ENCODE measurements around the gene PLXNA4. TPM values are rescaled to one million over a fixed set of nuclear protein-coding genes. Genes with fewer than 3 reads are reported as not detected.

PLXNA4 gene
- total and polyA plus RNA-seq, 9 of the 15 experiments (the other 6 are each of a cell fraction or from before 2014, with no cell fraction given), result under 0.01 to 0.09 TPM; not detected in 7

- no peak overlapping the region for H3K9ac ChIP-seq (ENCODE audit: insufficient read depth in 1 of 2, low read depth in 2 of 2, low read length in 2 of 2)
- H3K9me1 ChIP-seq (ENCODE audit: control insufficient read depth, insufficient read depth, low read length), result no peaks in the 10 kb centered on the region
- 0% methylated on average over 4 of the region's 4 CpGs for WGBS (ENCODE audit: insufficient coverage, low coverage, missing lambda C conversion rate)
- H3K27ac ChIP-seq (ENCODE audit: extremely low read depth, low read depth, low read length), result no peak overlapping the region
- H3K4me3 ChIP-seq, result no peak overlapping the region
- FAIRE-seq (no peak), DNase-seq (ENCODE audit: extremely low read depth in 1 of 4, low spot score in 3 of 4) (no peak), ATAC-seq (no peak)
- intact Hi-C loops (cut with micrococcal nuclease) (no loop called here), in situ Hi-C loops (cut with MboI) (no loop called here)
- peaks cover 0 to 6% of the 10 kb centered on the region in 2 experiments; a peak in 2 of 5 replicates for H3K27me3 ChIP-seq (ENCODE audit: control insufficient read depth in 2 of 2, insufficient read depth in 2 of 2, low read length in 2 of 2)
- no peak overlapping the region for H2AFZ ChIP-seq (ENCODE audit: low read depth, low read length)
- TF ChIP-seq ZNF124 (CRISPR knock-in tag; IDR thresholded peaks at IDR 0.05), result no peak
- no peak for TF ChIP-seq RFX1 (IDR thresholded peaks at IDR 0.05)
- no peak for TF ChIP-seq CBX3 (IDR thresholded peaks at IDR 0.05; ENCODE audit: borderline replicate concordance in 1 of 2, low read length in 2 of 2)
- TF ChIP-seq ZNF57 (CRISPR knock-in tag; IDR thresholded peaks at IDR 0.05), result no peak
- TF ChIP-seq NFIX (CRISPR knock-in tag; IDR thresholded peaks at IDR 0.05; ENCODE audit: low read depth), result no peak
- CTCF ChIA-PET (ENCODE audit: low intra/inter-chr PET ratio), result no interaction called here
- BruUV-seq (replicated peaks), result no TSS peak
- no peaks in the 10 kb centered on the region for H3K4me1 ChIP-seq (replicated peaks in 1 of 2; ENCODE audit: control insufficient read depth in 2 of 2, insufficient read depth in 2 of 2, low read length in 2 of 2)
- no peaks in the 10 kb centered on the region for H3K9me3 ChIP-seq (replicated peaks; ENCODE audit: control insufficient read depth, insufficient read depth, low read depth, low read length)
- no peak overlapping the region for H3K4me2 ChIP-seq (ENCODE audit: insufficient read depth, low read length)
- POLR2A ChIA-PET, result no interaction called here
- H3K36me3 ChIP-seq (ENCODE audit: control insufficient read depth, insufficient read depth, low read length), result no peaks in the 10 kb centered on the region
- no peaks in the 10 kb centered on the region; the same call in 1 of the 2 replicates for H4K20me1 ChIP-seq (replicated peaks; ENCODE audit: control insufficient read depth, insufficient read depth, low read length)
- no peaks in the 10 kb centered on the region for H3K79me2 ChIP-seq (ENCODE audit: control insufficient read depth, insufficient read depth, low read length)
Observed at GRCh38 chr7:132450188-132450587, 126.1 kb downstream of the PLXNA4 start.

GRCh38 chr7:132446666-132447278 lies 129.5 kb downstream of the PLXNA4 start:
- DNase-seq (ENCODE audit: extremely low read depth in 1 of 4, low spot score in 3 of 4) (no peak), ATAC-seq (no peak), FAIRE-seq (no peak)
- H3K4me1 ChIP-seq (replicated peaks in 1 of 2; ENCODE audit: control insufficient read depth in 2 of 2, insufficient read depth in 2 of 2, low read length in 2 of 2), result no peaks in the 10 kb centered on the region
- no peak overlapping the region for H3K9ac ChIP-seq (ENCODE audit: insufficient read depth in 1 of 2, low read depth in 2 of 2, low read length in 2 of 2)
- in situ Hi-C loops (cut with MboI), result no loop called here
- intact Hi-C loops (cut with micrococcal nuclease), result no loop called here
- no peak overlapping the region for H3K4me3 ChIP-seq
- H3K36me3 ChIP-seq (ENCODE audit: control insufficient read depth, insufficient read depth, low read length), result no peaks in the 10 kb centered on the region
- ChIA-PET POLR2A (no interaction called here), CTCF (ENCODE audit: low intra/inter-chr PET ratio) (no interaction called here)
- H3K79me2 ChIP-seq (ENCODE audit: control insufficient read depth, insufficient read depth, low read length), result no peaks in the 10 kb centered on the region
- no peak overlapping the region for H3K4me2 ChIP-seq (ENCODE audit: insufficient read depth, low read length)
- TF ChIP-seq NR2C2 (CRISPR knock-in tag; IDR thresholded peaks at IDR 0.05) (no peak), NR2C2 (tag; IDR thresholded peaks at IDR 0.05) (no peak), STAG1 (CRISPR knock-in tag; IDR thresholded peaks at IDR 0.05; ENCODE audit: borderline replicate concordance) (no peak), ZNF175 (CRISPR knock-in tag; IDR thresholded peaks at IDR 0.05; ENCODE audit: low read depth) (no peak), NFXL1 (CRISPR knock-in tag; IDR thresholded peaks at IDR 0.05) (no peak)
- no peaks in the 10 kb centered on the region for H3K9me3 ChIP-seq (replicated peaks; ENCODE audit: control insufficient read depth, insufficient read depth, low read depth, low read length)
- H4K20me1 ChIP-seq (replicated peaks; ENCODE audit: control insufficient read depth, insufficient read depth, low read length), result peaks cover 4% of the 10 kb centered on the region
- no TSS peak for BruUV-seq (replicated peaks)
- no peak overlapping the region for H2AFZ ChIP-seq (ENCODE audit: low read depth, low read length)
- H3K27me3 ChIP-seq (ENCODE audit: control insufficient read depth in 2 of 2, insufficient read depth in 2 of 2, low read length in 2 of 2), result peaks cover 12 to 25% of the 10 kb centered on the region in 2 experiments; a peak in 3 of 5 replicates
- no peaks in the 10 kb centered on the region for H3K9me1 ChIP-seq (ENCODE audit: control insufficient read depth, insufficient read depth, low read length)
- under 1% methylated on average over 8 of the region's 8 CpGs for WGBS (ENCODE audit: insufficient coverage, low coverage, missing lambda C conversion rate)
- H3K27ac ChIP-seq (ENCODE audit: extremely low read depth, low read depth, low read length), result no peak overlapping the region
